K562 (cell line): ENCODE data around the gene CLPSL1. TPM values are rescaled to one million over a fixed set of nuclear protein-coding genes. Genes with fewer than 3 reads are reported as not detected.
A peak's percentile ranks its signal among the peaks of the same experiment; 100 is the strongest.

Experiments
- AFF4 ChIP-seq: sonication (generic); formaldehyde crosslinking; IDR thresholded peaks from 2 replicates; pipeline ENCODE4 v1.8.0; 2023; ENCODE audit warnings: mild to moderate bottlenecking, missing genetic modification reagents
- DPF2 ChIP-seq: fragments of 450-650 bp; IDR thresholded peaks from 2 replicates; pipeline ENCODE4 v1.6.1; 2016
- NELFE ChIP-seq: IDR thresholded peaks from 2 replicates; pipeline ENCODE4 v1.6.1; 2011; ENCODE audit warnings: mild to moderate bottlenecking; ENCODE audit not compliant: insufficient read depth, insufficient read length
- NR2F6 ChIP-seq: fragments of 450-650 bp; formaldehyde crosslinking; IDR thresholded peaks from 2 replicates; pipeline ENCODE4 v1.4.0; 2020; ENCODE audit warnings: mild to moderate bottlenecking
- SMAD2 ChIP-seq: fragments of 150-350 bp; IDR thresholded peaks from 2 replicates; pipeline ENCODE4 v1.6.1; 2014; ENCODE audit warnings: low read depth, mild to moderate bottlenecking, low read length
- SRSF1 ChIP-seq: fragments of 200-400 bp; formaldehyde crosslinking; IDR thresholded peaks from 2 replicates; pipeline ENCODE4 v1.6.1; 2017; ENCODE audit warnings: mild to moderate bottlenecking, low read depth, low read length, moderate library complexity
- TRIM24 ChIP-seq, 2 experiments: fragments of 450-650 bp; IDR thresholded peaks; 2 replicates each; pipeline ENCODE4 v1.6.1; 2016
- ZSCAN29 ChIP-seq: fragments of 450-650 bp; IDR thresholded peaks from 2 replicates; pipeline ENCODE4 v1.6.1; 2017
- polyA plus RNA-seq, 8 experiments: library from polyadenylated mRNA; depleted of rRNA in 4 of 8; stranded (reverse) in 5 of 8; unstranded in 3 of 8; fragments of >200 nt; fragmentation: Nextera tagmentation in 2 of 8; fragmentation: Illumina TruSeq in 1 of 8; extraction: Ambion mirVana in 2 of 8; extraction: Trizol in 1 of 8; gene quantifications; 2 replicates each; pipeline versions ENCODE4 v1.2.1 to v1.2.3, GENCODE V29; 2011 to 2014; ENCODE audit warnings: inconsistent platforms in 1 of 8, missing spikeins in 1 of 8
- total RNA-seq, 7 experiments: library from RNA; depleted of rRNA in 6 of 7; stranded (reverse); fragments of >200 nt in 6 of 7; fragmentation: Illumina TruSeq in 2 of 7; extraction: Trizol in 2 of 7; gene quantifications; 2 replicates each; pipeline versions ENCODE4 v1.2.1 to v1.2.3, GENCODE V29; 2011 to 2021; ENCODE audit warnings: low replicate concordance in 1 of 7
- TF ChIP-seq, protein P1 (sequence below), 2 experiments: fragments of 450-650 bp; IDR thresholded peaks; 2 replicates each; pipeline ENCODE4 v1.6.1; 2018; ENCODE audit warnings: mild to moderate bottlenecking in 2 of 2, low read depth in 1 of 2; ENCODE audit not compliant: partially characterized antibody in 2 of 2

Gene CLPSL1
- total and polyA plus RNA-seq, 9 of the 15 experiments (the other 6 are each of a cell fraction or from before 2014, with no cell fraction given) = not detected

DNA sequence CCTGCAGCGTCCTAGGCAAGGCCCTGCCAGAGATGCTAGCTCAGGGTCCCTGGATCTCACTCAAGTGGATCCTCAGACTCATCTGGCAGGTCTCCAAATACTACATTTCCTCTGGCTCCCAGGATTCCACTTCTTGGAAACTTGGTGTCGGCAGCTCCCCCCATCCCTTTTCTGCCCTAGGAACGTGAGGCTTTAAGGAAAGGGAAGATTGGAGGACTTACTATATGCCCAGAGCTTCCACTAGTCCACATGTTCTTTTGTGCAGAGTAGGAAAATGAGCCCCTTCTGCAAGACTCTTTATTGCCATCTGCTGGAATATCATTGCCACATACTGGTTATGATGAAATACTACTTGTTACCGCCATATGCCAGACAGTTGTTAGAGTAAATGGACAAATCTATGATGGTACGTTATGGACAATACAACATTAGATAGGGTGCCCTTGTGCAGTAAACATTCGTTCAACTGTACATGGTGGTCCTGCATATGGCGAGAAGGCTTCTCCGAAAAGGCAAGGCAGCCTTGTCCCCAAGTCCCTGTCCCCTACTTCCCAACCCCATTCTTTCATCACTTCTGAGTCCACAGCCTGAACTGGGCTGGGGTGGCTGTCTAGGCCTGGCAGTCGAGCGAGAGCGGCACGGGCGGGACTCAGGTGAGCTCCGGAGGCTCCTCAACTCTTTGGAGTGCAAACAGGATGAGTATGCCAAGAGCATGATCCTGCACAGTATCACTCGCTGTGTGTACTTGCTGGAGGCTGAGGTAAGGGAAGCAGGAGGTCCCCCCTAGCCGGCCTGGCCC, 43.2 kb upstream of the CLPSL1 start (continued):
- TF ChIP-seq, protein P1, sequence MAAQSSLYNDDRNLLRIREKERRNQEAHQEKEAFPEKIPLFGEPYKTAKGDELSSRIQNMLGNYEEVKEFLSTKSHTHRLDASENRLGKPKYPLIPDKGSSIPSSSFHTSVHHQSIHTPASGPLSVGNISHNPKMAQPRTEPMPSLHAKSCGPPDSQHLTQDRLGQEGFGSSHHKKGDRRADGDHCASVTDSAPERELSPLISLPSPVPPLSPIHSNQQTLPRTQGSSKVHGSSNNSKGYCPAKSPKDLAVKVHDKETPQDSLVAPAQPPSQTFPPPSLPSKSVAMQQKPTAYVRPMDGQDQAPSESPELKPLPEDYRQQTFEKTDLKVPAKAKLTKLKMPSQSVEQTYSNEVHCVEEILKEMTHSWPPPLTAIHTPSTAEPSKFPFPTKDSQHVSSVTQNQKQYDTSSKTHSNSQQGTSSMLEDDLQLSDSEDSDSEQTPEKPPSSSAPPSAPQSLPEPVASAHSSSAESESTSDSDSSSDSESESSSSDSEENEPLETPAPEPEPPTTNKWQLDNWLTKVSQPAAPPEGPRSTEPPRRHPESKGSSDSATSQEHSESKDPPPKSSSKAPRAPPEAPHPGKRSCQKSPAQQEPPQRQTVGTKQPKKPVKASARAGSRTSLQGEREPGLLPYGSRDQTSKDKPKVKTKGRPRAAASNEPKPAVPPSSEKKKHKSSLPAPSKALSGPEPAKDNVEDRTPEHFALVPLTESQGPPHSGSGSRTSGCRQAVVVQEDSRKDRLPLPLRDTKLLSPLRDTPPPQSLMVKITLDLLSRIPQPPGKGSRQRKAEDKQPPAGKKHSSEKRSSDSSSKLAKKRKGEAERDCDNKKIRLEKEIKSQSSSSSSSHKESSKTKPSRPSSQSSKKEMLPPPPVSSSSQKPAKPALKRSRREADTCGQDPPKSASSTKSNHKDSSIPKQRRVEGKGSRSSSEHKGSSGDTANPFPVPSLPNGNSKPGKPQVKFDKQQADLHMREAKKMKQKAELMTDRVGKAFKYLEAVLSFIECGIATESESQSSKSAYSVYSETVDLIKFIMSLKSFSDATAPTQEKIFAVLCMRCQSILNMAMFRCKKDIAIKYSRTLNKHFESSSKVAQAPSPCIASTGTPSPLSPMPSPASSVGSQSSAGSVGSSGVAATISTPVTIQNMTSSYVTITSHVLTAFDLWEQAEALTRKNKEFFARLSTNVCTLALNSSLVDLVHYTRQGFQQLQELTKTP (IDR thresholded peaks at IDR 0.05; ENCODE audit: low read depth in 1 of 2, partially characterized antibody in 2 of 2) = no peak
- TF ChIP-seq SRSF1 (no peak), AFF4 (no peak), TRIM24 (IDR thresholded peaks at IDR 0.05) (peak in 1 of 2 experiments; percentile 48; a peak in 2 of 4 replicates), ZSCAN29 (no peak), SMAD2 (no peak), DPF2 (peak; percentile 45; the same call in 1 of the 2 replicates), NELFE (no peak), NR2F6 (CRISPR knock-in tag) (no peak)
